Measurements from ENCODE around the gene TMED1.
"Not testable (repeated sequence)": the region's sequence is repeated elsewhere in the genome, so short reads cannot be mapped to it uniquely, and the experiment has no call there.

The TMED1 gene

GRCh38 chr19:10862561-10863106 lies 26.6 kb upstream of the TMED1 start:
- no peak for DNase-seq (ENCODE audit: low read depth, low spot score)

- DNase-seq (ENCODE audit: low read depth, low spot score), result no peak
Observed at GRCh38 chr19:10861103-10861651, 25.2 kb upstream of the TMED1 start.

GRCh38 chr19:10858204-10858828 lies 22.3 kb upstream of the TMED1 start:
- no peak for DNase-seq (ENCODE audit: low read depth, low spot score)

- not testable (repeated sequence) for DNase-seq (ENCODE audit: low read depth, low spot score)
Observed at GRCh38 chr19:10856899-10857298, 20.9 kb upstream of the TMED1 start.

GRCh38 chr19:10855879-10856522 lies 20.0 kb upstream of the TMED1 start:
- no peak for DNase-seq (ENCODE audit: low read depth, low spot score)

GRCh38 chr19:10854350-10855089 lies 18.5 kb upstream of the TMED1 start:
- no peak for DNase-seq (ENCODE audit: low read depth, low spot score)

GRCh38 chr19:10852941-10853340 lies 16.9 kb upstream of the TMED1 start:
- no peak for DNase-seq (ENCODE audit: low read depth, low spot score)

- no peak for DNase-seq (ENCODE audit: low read depth, low spot score)
Observed at GRCh38 chr19:10852098-10852800, 16.2 kb upstream of the TMED1 start.

- DNase-seq (ENCODE audit: low read depth, low spot score), result no peak
Observed at GRCh38 chr19:10850631-10851030, 14.6 kb upstream of the TMED1 start.

GRCh38 chr19:10848230-10848856 lies 12.3 kb upstream of the TMED1 start, which contains the start of gene C19orf38:
C19orf38 (plus strand) TSS chr19:10848415; CDS start chr19:10848509, 94 bp downstream.
- no peak for DNase-seq (ENCODE audit: low read depth, low spot score)

GRCh38 chr19:10846500-10847202 lies 10.6 kb upstream of the TMED1 start:
- no peak for DNase-seq (ENCODE audit: low read depth, low spot score)

- DNase-seq (ENCODE audit: low read depth, low spot score), result no peak
Observed at GRCh38 chr19:10842788-10843187, 6.8 kb upstream of the TMED1 start.

GRCh38 chr19:10839114-10840050 lies 3.4 kb upstream of the TMED1 start:
- no peak for DNase-seq (ENCODE audit: low read depth, low spot score)

- DNase-seq (ENCODE audit: low read depth, low spot score), result no peak
Observed at GRCh38 chr19:10838377-10838776, 2.4 kb upstream of the TMED1 start.

GRCh38 chr19:10837649-10838048 lies 1.6 kb upstream of the TMED1 start:
- DNase-seq (ENCODE audit: low read depth, low spot score), result not testable (repeated sequence)

- peak; percentile 51 for DNase-seq (ENCODE audit: low read depth, low spot score)
Observed at GRCh38 chr19:10836479-10837330, 693 bp upstream of the TMED1 start.

GRCh38 chr19:10835089-10835753 lies 791 bp downstream of the TMED1 start:
- no peak for DNase-seq (ENCODE audit: low read depth, low spot score)

- no peak for DNase-seq (ENCODE audit: low read depth, low spot score)
Observed at GRCh38 chr19:10832939-10833296, 3.1 kb downstream of the TMED1 start.
